Stomach (tissue), 19 donors: ENCODE results near the gene ARF5. TPM values are rescaled to one million over a fixed set of nuclear protein-coding genes. Genes with fewer than 3 reads are reported as not detected.
"Not testable (repeated sequence)": the region's sequence is repeated elsewhere in the genome, so short reads cannot be mapped to it uniquely, and the experiment has no call there.

Source experiments
- DNase-seq, 2 donors: peaks; one replicate each; pipeline versions ENCODE4 v3.0.0 to v3.0.0-alpha.2; 2013 to 2019
- H3K27ac ChIP-seq, 5 donors: fragments of 200-600 bp in 4 of 5; sonication (generic) in 4 of 5; one replicate each; pipeline ENCODE4 v1.5.1; 2013 to 2019; ENCODE audit warnings: mild to moderate bottlenecking in 1 of 5, moderate library complexity in 1 of 5
- H3K27me3 ChIP-seq, 3 donors: fragments of 200-600 bp; sonication (generic); one replicate each; pipeline ENCODE4 v1.5.1; 2017 to 2019; ENCODE audit warnings: mixed run types in 1 of 3
- H3K36me3 ChIP-seq, 4 donors: fragments of 200-600 bp; sonication (generic); 1 replicate in 3 of 4; 2 replicates in 1 of 4; pipeline ENCODE4 v1.5.1; 2016 to 2019
- H3K4me1 ChIP-seq, 4 donors: fragments of 200-600 bp; sonication (generic); one replicate each; pipeline ENCODE4 v1.5.1; 2016 to 2019
- H3K4me3 ChIP-seq, 4 donors: fragments of 200-600 bp; sonication (generic) in 3 of 4; one replicate each; pipeline ENCODE4 v1.5.1; 2016 to 2019; ENCODE audit warnings: mild to moderate bottlenecking in 1 of 4
- H3K9me3 ChIP-seq, 4 donors: fragments of 200-600 bp; sonication (generic); one replicate each; pipeline ENCODE4 v1.5.1; 2016 to 2019
- CTCF ChIP-seq, 7 experiments: fragments of 450-650 bp in 4 of 7; fragments of 200-600 bp in 3 of 7; sonication (generic) in 3 of 7; IDR thresholded peaks; one replicate each; pipeline ENCODE4 v1.5.1; 2016 to 2019; ENCODE audit warnings: antibody characterized with exemption in 7 of 7, control low read depth in 2 of 7, mild to moderate bottlenecking in 1 of 7
- EP300 ChIP-seq: sonication (generic); formaldehyde crosslinking; IDR thresholded peaks from one replicate; pipeline ENCODE4 v1.6.1; 2017; ENCODE audit warnings: antibody characterized with exemption
- POLR2A ChIP-seq, 4 donors: fragments of 450-650 bp; IDR thresholded peaks; one replicate each; pipeline ENCODE4 v1.6.1; 2016; ENCODE audit warnings: antibody characterized with exemption in 4 of 4, control low read depth in 2 of 4, mild to moderate bottlenecking in 1 of 4, moderate library complexity in 1 of 4
- POLR2AphosphoS5 ChIP-seq, 3 donors: sonication (generic); formaldehyde crosslinking; IDR thresholded peaks; one replicate each; pipeline ENCODE4 v1.6.1; 2016; ENCODE audit warnings: antibody characterized with exemption in 3 of 3
- WGBS, 5 donors: extraction: QIAGEN DNeasy Blood & Tissue Kit in 3 of 5; methylation state at CpG; one replicate each; pipeline versions ENCODE4 v1.1.5 to v1.1.7; 2013 to 2018; 5-methylcytosine and 5-hydroxymethylcytosine counted together
- intact Hi-C: fragments of 100-400 bp; cut with DNase I; formaldehyde crosslinking; loops from one replicate; pipeline ENCODE4 v1.15.1; 2023; ENCODE audit warnings: low total_unique reads
- long read RNA-seq, 10 donors: transcript quantifications; one replicate each; lab custom pipeline, GENCODE V29; 2026
- polyA plus RNA-seq, 3 donors: library from polyadenylated mRNA; stranded (reverse); fragments of 200-250 nt; gene quantifications; one replicate each; pipeline ENCODE4 v1.2.3, GENCODE V29; 2013
- total RNA-seq, 5 donors: library from RNA; depleted of rRNA; stranded (reverse); fragments of >200 nt; gene quantifications; one replicate each; pipeline versions ENCODE4 v1.1.0 to v1.2.3, GENCODE V29; 2014 to 2016
- donor health status: healthy with polysubstance abuse.
- donor health status: Bipolar disorder and iron deficiency.
- donor health status: healthy.

The ARF5 gene
- total RNA-seq (100 to 1,000 TPM in 2 of 5 donors, 10 to 100 TPM in 3; 29.8 to 126 (median 80.8) TPM), polyA plus RNA-seq (100 to 1,000 TPM; 166 to 223 (median 166) TPM)
- long read RNA-seq, donor 1, transcript ARF5-201 (6 exons, 1,103 nt), result major isoform, 58 of 82 reads
- long read RNA-seq, donor 1, partial matches to known transcripts, result 23 of 82 reads
- long read RNA-seq, donor 1, other reads (novel, unspliced or antisense), result 0 of 82 reads
- long read RNA-seq, donor 2, transcript ARF5-204 (5 exons, 1,509 nt), result minor isoform, 5 of 130 reads
- long read RNA-seq, donor 2, transcript ARF5-201 (6 exons, 1,103 nt), result major isoform, 63 of 130 reads
- long read RNA-seq, donor 2, partial matches to known transcripts, result 61 of 130 reads
- long read RNA-seq, donor 2, other reads (novel, unspliced or antisense), result 0 of 130 reads
- long read RNA-seq, donor 3, transcript ARF5-201 (6 exons, 1,103 nt), result major isoform, 47 of 53 reads
- long read RNA-seq, donor 3, partial matches to known transcripts, result 5 of 53 reads
- long read RNA-seq, donor 3, other reads (novel, unspliced or antisense), result 0 of 53 reads
- long read RNA-seq, donor 4, transcript ARF5-201 (6 exons, 1,103 nt), result major isoform, 13 of 14 reads
- long read RNA-seq, donor 4, partial matches to known transcripts, result 0 of 14 reads
- long read RNA-seq, donor 4, other reads (novel, unspliced or antisense), result 0 of 14 reads
- long read RNA-seq, donor 5, transcript ARF5-201 (6 exons, 1,103 nt), result major isoform, 78 of 150 reads
- long read RNA-seq, donor 5, transcript ARF5-204 (5 exons, 1,509 nt), result minor isoform, 5 of 150 reads
- long read RNA-seq, donor 5, partial matches to known transcripts, result 66 of 150 reads
- long read RNA-seq, donor 5, other reads (novel, unspliced or antisense), result 0 of 150 reads
- long read RNA-seq, donor 6, transcript ARF5-204 (5 exons, 1,509 nt), result minor isoform, 7 of 218 reads
- long read RNA-seq, donor 6, transcript ARF5-201 (6 exons, 1,103 nt), result major isoform, 163 of 218 reads
- long read RNA-seq, donor 6, partial matches to known transcripts, result 48 of 218 reads
- long read RNA-seq, donor 6, other reads (novel, unspliced or antisense), result 0 of 218 reads
- long read RNA-seq, donor 7, transcript ARF5-201 (6 exons, 1,103 nt), result major isoform, 124 of 137 reads
- long read RNA-seq, donor 7, partial matches to known transcripts, result 9 of 137 reads
- long read RNA-seq, donor 7, other reads (novel, unspliced or antisense), result 0 of 137 reads
- long read RNA-seq, donor 8, transcript ARF5-201 (6 exons, 1,103 nt), result major isoform, 75 of 93 reads
- long read RNA-seq, donor 8, partial matches to known transcripts, result 12 of 93 reads
- long read RNA-seq, donor 8, other reads (novel, unspliced or antisense), result 0 of 93 reads
- long read RNA-seq, donor 9, transcript ARF5-201 (6 exons, 1,103 nt), result major isoform, 64 of 195 reads
- long read RNA-seq, donor 9, partial matches to known transcripts, result 128 of 195 reads
- long read RNA-seq, donor 9, other reads (novel, unspliced or antisense), result 0 of 195 reads
- long read RNA-seq, donor 10, transcript ARF5-201 (6 exons, 1,103 nt), result major isoform, 40 of 71 reads
- long read RNA-seq, donor 10, partial matches to known transcripts, result 31 of 71 reads
- long read RNA-seq, donor 10, other reads (novel, unspliced or antisense), result 0 of 71 reads

GRCh38 chr7:127588019-127588696, at the start of gene ARF5:
TSS of gene ARF5 (plus strand) at chr7:127588411. CDS start at chr7:127588499, 88 bp downstream.
- peaks cover 30 to 55% (median 50%) of the 10 kb centered on the region in 4 donors for H3K4me1 ChIP-seq
- no peak for TF ChIP-seq CTCF (IDR thresholded peaks at IDR 0.05)
- TF ChIP-seq POLR2AphosphoS5 (IDR thresholded peaks at IDR 0.05), result peak in 2 of 3 donors; percentile 59 to 72
- peak within 1 kb of the TSS; percentile 82 to 99 (median 93) for H3K4me3 ChIP-seq
- WGBS, 5 donors, result 0 to 7% (median 1%) methylated on average over 8 to 76 of the region's 77 CpGs
- peaks cover 17 to 31% (median 29%) of the 10 kb centered on the region in 4 donors for H3K36me3 ChIP-seq
- no peaks in the 10 kb centered on the region for H3K9me3 ChIP-seq
- H3K27me3 ChIP-seq, result no peaks in the 10 kb centered on the region
- intact Hi-C loops, result no loop called here
- H3K27ac ChIP-seq, result peak within 1 kb of the TSS; percentile 93 to 97 (median 95)
- peak; percentile 92 to 97 for DNase-seq

- H3K27ac ChIP-seq, result no peak overlapping the region
- H3K36me3 ChIP-seq, result no peaks in the 10 kb centered on the region
- H3K4me1 ChIP-seq, result peaks cover 0 to 9% (median 4%) of the 10 kb centered on the region in 4 donors
- no peak for DNase-seq
- H3K9me3 ChIP-seq, result no peaks in the 10 kb centered on the region
- intact Hi-C loops, result no loop called here
- no peak overlapping the region for H3K4me3 ChIP-seq
- 69 to 81% (median 72%) methylated on average over 9 of the region's 9 CpGs for WGBS, 5 donors
- no peak for TF ChIP-seq POLR2AphosphoS5 (IDR thresholded peaks at IDR 0.05)
- no peak for TF ChIP-seq CTCF (IDR thresholded peaks at IDR 0.05)
- no peak for TF ChIP-seq EP300
- no peak for TF ChIP-seq POLR2A (IDR thresholded peaks at IDR 0.05)
- peaks cover 0 to 45% (median 11%) of the 10 kb centered on the region in 3 donors for H3K27me3 ChIP-seq
Observed at GRCh38 chr7:127539116-127539515, 49.1 kb upstream of the ARF5 start.

GRCh38 chr7:127540461-127540860, 47.8 kb upstream of the ARF5 start:
- H3K9me3 ChIP-seq, H3K4me1 ChIP-seq, H3K27ac ChIP-seq, intact Hi-C loops, H3K4me3 ChIP-seq, DNase-seq, H3K36me3 ChIP-seq: not testable (repeated sequence)
- 77 to 92% (median 88%) methylated on average over 7 to 10 of the region's 10 CpGs for WGBS, 5 donors
- H3K27me3 ChIP-seq, result peaks cover 0 to 32% (median 11%) of the 10 kb centered on the region in 3 donors

- DNase-seq, result no peak
- no peak overlapping the region for H3K4me3 ChIP-seq
- H3K4me1 ChIP-seq, result peaks cover 0 to 7% (median 3%) of the 10 kb centered on the region in 4 donors
- H3K27ac ChIP-seq, result no peak overlapping the region
- WGBS, 5 donors, result 80 to 93% (median 88%) methylated on average over 4 of the region's 4 CpGs
- intact Hi-C loops, result no loop called here
- H3K36me3 ChIP-seq, result no peaks in the 10 kb centered on the region
- peaks cover 0 to 7% (median 3%) of the 10 kb centered on the region in 4 donors for H3K9me3 ChIP-seq
- peaks cover 0 to 22% (median 6%) of the 10 kb centered on the region in 3 donors for H3K27me3 ChIP-seq
- TF ChIP-seq POLR2A (IDR thresholded peaks at IDR 0.05) (no peak), EP300 (no peak), CTCF (IDR thresholded peaks at IDR 0.05) (no peak), POLR2AphosphoS5 (IDR thresholded peaks at IDR 0.05) (no peak)
Observed at GRCh38 chr7:127541548-127541947, 46.7 kb upstream of the ARF5 start.
